ENCODE data around the gene CWC22.
"Not testable (repeated sequence)": the region's sequence is repeated elsewhere in the genome, so short reads cannot be mapped to it uniquely, and the experiment has no call there.

Gene CWC22

GRCh38 chr2:180003559-180003958 is 3.5 kb downstream of the CWC22 start:
- DNase-seq (ENCODE audit: low read depth in 3 of 3, low spot score in 1 of 3), result no peak

- DNase-seq (ENCODE audit: low read depth in 3 of 3, low spot score in 1 of 3), result no peak
These were observed 4.0 kb downstream of the CWC22 start for GRCh38 chr2:180003073-180003472.

- no peak for DNase-seq (ENCODE audit: low read depth in 3 of 3, low spot score in 1 of 3)
These were observed 4.8 kb downstream of the CWC22 start for GRCh38 chr2:180002198-180002770.

- DNase-seq (ENCODE audit: low read depth in 3 of 3, low spot score in 1 of 3), result no peak
These were observed 5.4 kb downstream of the CWC22 start for GRCh38 chr2:180001726-180002125.

GRCh38 chr2:180000434-180000833 is 6.7 kb downstream of the CWC22 start:
- DNase-seq (ENCODE audit: low read depth in 3 of 3, low spot score in 1 of 3), result no peak

- DNase-seq (ENCODE audit: low read depth in 3 of 3, low spot score in 1 of 3), result no peak
These were observed 8.1 kb downstream of the CWC22 start for GRCh38 chr2:179999000-179999399.

GRCh38 chr2:179995741-179996515 is 11.2 kb downstream of the CWC22 start:
- no peak for DNase-seq (ENCODE audit: low read depth in 3 of 3, low spot score in 1 of 3)

GRCh38 chr2:179991344-179991743 is 15.8 kb downstream of the CWC22 start:
- DNase-seq (ENCODE audit: low read depth in 3 of 3, low spot score in 1 of 3), result no peak

GRCh38 chr2:179990676-179991317 is 16.3 kb downstream of the CWC22 start:
- DNase-seq (ENCODE audit: low read depth in 3 of 3, low spot score in 1 of 3), result no peak

GRCh38 chr2:179987916-179988315 is 19.2 kb downstream of the CWC22 start:
- no peak for DNase-seq (ENCODE audit: low read depth in 3 of 3, low spot score in 1 of 3)

- DNase-seq (ENCODE audit: low read depth in 3 of 3, low spot score in 1 of 3), result no peak
These were observed 21.8 kb downstream of the CWC22 start for GRCh38 chr2:179985163-179985820.

GRCh38 chr2:179983250-179983932 is 23.7 kb downstream of the CWC22 start:
- DNase-seq (ENCODE audit: low read depth in 3 of 3, low spot score in 1 of 3), result no peak

- DNase-seq (ENCODE audit: low read depth in 3 of 3, low spot score in 1 of 3), result no peak
These were observed 26.0 kb downstream of the CWC22 start for GRCh38 chr2:179981085-179981484.

GRCh38 chr2:179974761-179975160 is 32.3 kb downstream of the CWC22 start:
- DNase-seq (ENCODE audit: low read depth in 3 of 3, low spot score in 1 of 3), result no peak

- DNase-seq (ENCODE audit: low read depth in 3 of 3, low spot score in 1 of 3), result no peak
These were observed 40.2 kb downstream of the CWC22 start for GRCh38 chr2:179966778-179967394.

- no peak for DNase-seq (ENCODE audit: low read depth in 3 of 3, low spot score in 1 of 3)
These were observed 41.5 kb downstream of the CWC22 start for GRCh38 chr2:179965291-179966258.

- DNase-seq (ENCODE audit: low read depth in 3 of 3, low spot score in 1 of 3), result no peak
These were observed 43.5 kb downstream of the CWC22 start for GRCh38 chr2:179963626-179964025.

GRCh38 chr2:179958251-179958650 is 48.8 kb downstream of the CWC22 start:
- not testable (repeated sequence) for DNase-seq (ENCODE audit: low read depth in 3 of 3, low spot score in 1 of 3)

GRCh38 chr2:179954026-179954425 is 53.1 kb downstream of the CWC22 start:
- no peak for DNase-seq (ENCODE audit: low read depth in 3 of 3, low spot score in 1 of 3)

- DNase-seq (ENCODE audit: low read depth in 3 of 3, low spot score in 1 of 3), result no peak
These were observed 53.7 kb downstream of the CWC22 start for GRCh38 chr2:179953359-179953758.

Measured in stimulated activated CD4-positive, alpha-beta T cell treated with anti-CD3 and anti-CD28 coated beads, TNF-alpha, amount 100 ng/mL, for 1 hour (primary cell).